Muscle of leg (tissue), 11 donors: ENCODE measurements around the gene VSTM2B. TPM values are rescaled to one million over a fixed set of nuclear protein-coding genes. Genes with fewer than 3 reads are reported as not detected.
"Not testable (repeated sequence)": the region's sequence is repeated elsewhere in the genome, so short reads cannot be mapped to it uniquely, and the experiment has no call there.

Source experiments
- DNase-seq: peaks from one replicate; pipeline ENCODE4 v3.0.0; 2013
- H3K27ac ChIP-seq: one replicate; pipeline ENCODE4 v1.5.1; 2013; ENCODE audit warnings: mild to moderate bottlenecking, low read length, control low read depth
- H3K27me3 ChIP-seq: one replicate; pipeline ENCODE4 v1.6.1; 2013; ENCODE audit warnings: low read length; ENCODE audit not compliant: control insufficient read depth, insufficient read depth
- H3K36me3 ChIP-seq: one replicate; pipeline ENCODE4 v1.6.1; 2013; ENCODE audit warnings: low read length; ENCODE audit not compliant: control insufficient read depth, insufficient read depth
- H3K4me1 ChIP-seq: one replicate; pipeline ENCODE4 v1.6.1; 2013; ENCODE audit warnings: low read length; ENCODE audit not compliant: control insufficient read depth, insufficient read depth
- H3K4me3 ChIP-seq: one replicate; pipeline ENCODE4 v1.5.1; 2013; ENCODE audit warnings: low read length, control low read depth
- H3K9me3 ChIP-seq: replicated peaks from 2 replicates; pipeline ENCODE4 v1.6.1; 2013; ENCODE audit warnings: low read depth, low read length; ENCODE audit not compliant: control insufficient read depth
- WGBS: methylation state at CpG from one replicate; pipeline ENCODE4 v1.1.5; 2013; ENCODE audit warnings: missing lambda C conversion rate; ENCODE audit not compliant: insufficient coverage; 5-methylcytosine and 5-hydroxymethylcytosine counted together
- polyA plus RNA-seq, 8 donors: library from polyadenylated mRNA; unstranded; fragments of 120-200 nt; gene quantifications; one replicate each; pipeline versions ENCODE4 v1.2.1 to v1.2.3, GENCODE V29; 2013; ENCODE audit warnings: inconsistent platforms in 1 of 8, low replicate concordance in 1 of 8; ENCODE audit not compliant: insufficient read length in 8 of 8, insufficient read depth in 1 of 8
- total RNA-seq: library from RNA; stranded (reverse); fragments of 120-200 nt; gene quantifications from one replicate; pipeline ENCODE4 v1.2.4, GENCODE V29; 2013

VSTM2B gene
- total and polyA plus RNA-seq, 9 donors: 0.09 to 0.28 (median 0.15) TPM; not detected in 3

GRCh38 chr19:29551774-29552173, 26.0 kb downstream of the VSTM2B start:
- H3K27ac ChIP-seq: no peak overlapping the region
- H3K4me3 ChIP-seq: no peak overlapping the region
- WGBS: 83% methylated on average over 1 of the region's 3 CpGs
- no peaks in the 10 kb centered on the region for H3K9me3 ChIP-seq
- H3K36me3 ChIP-seq: no peaks in the 10 kb centered on the region
- no peaks in the 10 kb centered on the region for H3K4me1 ChIP-seq
- DNase-seq: no peak
- H3K27me3 ChIP-seq: no peaks in the 10 kb centered on the region

GRCh38 chr19:29552454-29553280, 26.9 kb downstream of the VSTM2B start:
- Histone ChIP-seq H3K36me3 (no peaks in the 10 kb centered on the region), H3K4me1 (no peaks in the 10 kb centered on the region), H3K27ac (no peak overlapping the region), H3K27me3 (no peaks in the 10 kb centered on the region), H3K4me3 (no peak overlapping the region), H3K9me3 (no peaks in the 10 kb centered on the region)
- DNase-seq: no peak
- WGBS: 71% methylated on average over 6 of the region's 6 CpGs

- no CpG with 5 or more reads among the region's 1 CpG for WGBS
- no peaks in the 10 kb centered on the region for H3K4me1 ChIP-seq
- no peak for DNase-seq
- no peak overlapping the region for H3K4me3 ChIP-seq
- H3K36me3 ChIP-seq: no peaks in the 10 kb centered on the region
- no peak overlapping the region for H3K27ac ChIP-seq
- no peaks in the 10 kb centered on the region for H3K27me3 ChIP-seq
- no peaks in the 10 kb centered on the region for H3K9me3 ChIP-seq
Measured at GRCh38 chr19:29554149-29554548, 28.4 kb downstream of the VSTM2B start.

GRCh38 chr19:29559110-29559509, 33.3 kb downstream of the VSTM2B start:
- not testable (repeated sequence) for H3K27ac ChIP-seq, DNase-seq, H3K4me3 ChIP-seq, H3K4me1 ChIP-seq, H3K27me3 ChIP-seq, H3K36me3 ChIP-seq
- peaks cover 11% of the 10 kb centered on the region for H3K9me3 ChIP-seq
- WGBS: no CpG with 5 or more reads among the region's 2 CpGs

- H3K9me3 ChIP-seq: peaks cover 11% of the 10 kb centered on the region
- no peak for DNase-seq
- no peaks in the 10 kb centered on the region for H3K4me1 ChIP-seq
- H3K27ac ChIP-seq: no peak overlapping the region
- H3K27me3 ChIP-seq: peaks cover under 1% of the 10 kb centered on the region
- no peaks in the 10 kb centered on the region for H3K36me3 ChIP-seq
- H3K4me3 ChIP-seq: no peak overlapping the region
- 69% methylated on average over 3 of the region's 4 CpGs for WGBS
Measured at GRCh38 chr19:29559743-29560142, 33.9 kb downstream of the VSTM2B start.

GRCh38 chr19:29560313-29561075, 34.7 kb downstream of the VSTM2B start:
- Histone ChIP-seq H3K27me3 (peaks cover 2% of the 10 kb centered on the region), H3K36me3 (no peaks in the 10 kb centered on the region), H3K4me1 (no peaks in the 10 kb centered on the region), H3K9me3 (peaks cover 11% of the 10 kb centered on the region), H3K27ac (no peak overlapping the region), H3K4me3 (no peak overlapping the region)
- WGBS: 65% methylated on average over 4 of the region's 6 CpGs
- no peak for DNase-seq

GRCh38 chr19:29561601-29562000, 35.8 kb downstream of the VSTM2B start:
- H3K4me3 ChIP-seq: no peak overlapping the region

GRCh38 chr19:29562299-29563297, 36.8 kb downstream of the VSTM2B start:
- no peak overlapping the region for H3K4me3 ChIP-seq
- no peak for DNase-seq
- no peaks in the 10 kb centered on the region for H3K4me1 ChIP-seq
- H3K27ac ChIP-seq: no peak overlapping the region
- no peaks in the 10 kb centered on the region for H3K36me3 ChIP-seq
- 59% methylated on average over 12 of the region's 16 CpGs for WGBS
- H3K27me3 ChIP-seq: peaks cover 2% of the 10 kb centered on the region
- H3K9me3 ChIP-seq: peaks cover 11% of the 10 kb centered on the region

More at GRCh38 chr19:29561601-29562000, 35.8 kb downstream of the VSTM2B start:
- 69% methylated on average over 6 of the region's 9 CpGs for WGBS
- peaks cover 11% of the 10 kb centered on the region for H3K9me3 ChIP-seq
- no peaks in the 10 kb centered on the region for H3K4me1 ChIP-seq
- no peak for DNase-seq
- peaks cover 2% of the 10 kb centered on the region for H3K27me3 ChIP-seq
- H3K27ac ChIP-seq: no peak overlapping the region
- no peaks in the 10 kb centered on the region for H3K36me3 ChIP-seq

GRCh38 chr19:29563486-29564101, 37.8 kb downstream of the VSTM2B start:
- 84% methylated on average over 3 of the region's 11 CpGs for WGBS
- H3K36me3 ChIP-seq: no peaks in the 10 kb centered on the region
- H3K27ac ChIP-seq: no peak overlapping the region
- H3K4me1 ChIP-seq: no peaks in the 10 kb centered on the region
- H3K4me3 ChIP-seq: no peak overlapping the region
- peaks cover 11% of the 10 kb centered on the region for H3K9me3 ChIP-seq
- DNase-seq: no peak
- peaks cover 6% of the 10 kb centered on the region for H3K27me3 ChIP-seq
